CD4-positive, alpha-beta T cell treated with Interleukin-15 for 4 hours (primary cell): ENCODE results near the gene SLC28A1.
"Not testable (repeated sequence)": the region's sequence is repeated elsewhere in the genome, so short reads cannot be mapped to it uniquely, and the experiment has no call there.

Experiments
- DNase-seq: peaks from one replicate; pipeline ENCODE4 v3.0.0-alpha.2; 2020; ENCODE audit warnings: low spot score

Gene SLC28A1

DNA sequence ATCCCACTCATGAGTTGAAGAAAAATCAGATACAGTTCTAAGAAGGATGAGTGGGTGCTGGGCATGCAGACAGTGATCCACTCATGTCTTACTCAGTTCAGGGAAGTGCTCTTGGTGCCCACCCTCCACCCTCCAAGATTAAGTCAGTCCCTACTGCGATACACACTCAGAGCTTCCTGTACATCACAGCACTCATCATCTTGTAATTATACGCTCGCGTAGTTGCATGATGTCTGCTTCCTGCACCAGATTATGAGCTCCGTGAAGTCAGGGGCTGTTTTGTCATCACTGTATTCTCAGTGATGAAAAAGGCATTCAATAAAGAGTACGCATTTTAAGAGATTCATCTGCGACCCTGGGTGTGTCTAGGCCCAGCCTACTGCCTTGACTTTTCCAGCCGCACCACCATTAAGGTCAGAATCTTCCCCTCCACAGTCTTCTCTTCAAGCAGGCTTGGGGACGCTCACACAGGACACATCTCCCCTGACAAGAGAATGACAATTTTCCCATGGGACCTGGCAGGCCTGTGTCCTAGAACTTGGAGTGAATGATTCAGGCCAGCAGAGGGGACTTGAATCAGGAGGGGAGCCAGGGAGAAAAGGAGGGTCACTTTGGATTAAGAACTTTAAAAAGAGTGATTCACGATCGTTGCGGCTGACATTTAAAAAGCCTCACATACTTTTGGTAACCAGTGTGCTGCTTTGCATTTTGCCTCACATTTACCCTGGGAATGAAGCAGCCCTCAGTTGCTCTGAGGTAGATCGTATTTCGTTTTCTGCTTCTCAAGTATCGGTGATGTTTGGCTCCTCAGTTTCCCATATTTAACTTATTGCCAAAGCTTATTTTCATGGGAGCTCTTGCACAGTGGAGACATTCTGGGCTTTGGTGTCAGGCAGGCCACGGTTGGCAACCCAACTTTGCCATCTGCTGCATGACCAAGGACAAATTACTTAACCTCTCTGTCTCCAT is 89.3 kb downstream of the SLC28A1 start:
- DNase-seq: no peak

- no peak for DNase-seq
Observed at GRCh38 chr15:84975871-84976351, 91.4 kb downstream of the SLC28A1 start.

GRCh38 chr15:84976746-84977345 is 92.4 kb downstream of the SLC28A1 start:
- no peak for DNase-seq

GRCh38 chr15:84979651-84980050 is 95.2 kb downstream of the SLC28A1 start:
- DNase-seq: no peak

- DNase-seq: peak; percentile 86
Observed at GRCh38 chr15:84980196-84981053, 96.0 kb downstream of the SLC28A1 start.

- peak; percentile 97 for DNase-seq
Observed at GRCh38 chr15:84981054-84981710, 96.7 kb downstream of the SLC28A1 start.

DNA sequence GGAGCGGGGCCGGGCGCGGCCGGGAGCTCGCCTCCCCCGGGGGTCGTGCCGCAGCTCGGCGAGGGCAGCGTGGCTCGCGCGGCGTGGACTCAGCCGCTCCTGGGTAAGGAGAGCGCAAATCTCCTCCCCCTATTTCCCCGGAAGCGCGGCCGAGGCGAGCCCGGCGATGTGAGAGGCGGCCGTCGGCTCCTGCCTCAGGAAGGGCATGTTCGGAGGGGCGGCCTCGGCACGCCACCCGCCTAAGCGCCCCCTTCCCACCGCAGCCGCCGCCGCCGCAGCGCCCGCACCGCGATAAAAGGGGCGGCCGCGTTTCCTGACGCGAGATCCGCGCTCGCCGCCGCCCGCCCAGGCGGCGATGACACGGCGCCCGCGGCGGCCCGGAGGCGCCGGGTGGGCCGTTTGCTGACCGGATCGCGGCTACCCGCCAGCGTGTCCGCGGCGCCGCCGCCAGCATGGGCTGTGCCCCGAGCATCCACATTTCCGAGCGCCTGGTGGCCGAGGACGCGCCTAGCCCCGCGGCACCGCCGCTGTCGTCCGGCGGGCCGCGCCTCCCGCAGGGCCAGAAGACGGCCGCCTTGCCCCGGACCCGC is 97.3 kb downstream of the SLC28A1 start, which contains the start of gene PDE8A:
Gene PDE8A (plus strand): TSS at position 146 of the 590 bp plus-strand sequence. CDS start 307 bp downstream, at position 453.
- peak; percentile 36 for DNase-seq

DNA sequence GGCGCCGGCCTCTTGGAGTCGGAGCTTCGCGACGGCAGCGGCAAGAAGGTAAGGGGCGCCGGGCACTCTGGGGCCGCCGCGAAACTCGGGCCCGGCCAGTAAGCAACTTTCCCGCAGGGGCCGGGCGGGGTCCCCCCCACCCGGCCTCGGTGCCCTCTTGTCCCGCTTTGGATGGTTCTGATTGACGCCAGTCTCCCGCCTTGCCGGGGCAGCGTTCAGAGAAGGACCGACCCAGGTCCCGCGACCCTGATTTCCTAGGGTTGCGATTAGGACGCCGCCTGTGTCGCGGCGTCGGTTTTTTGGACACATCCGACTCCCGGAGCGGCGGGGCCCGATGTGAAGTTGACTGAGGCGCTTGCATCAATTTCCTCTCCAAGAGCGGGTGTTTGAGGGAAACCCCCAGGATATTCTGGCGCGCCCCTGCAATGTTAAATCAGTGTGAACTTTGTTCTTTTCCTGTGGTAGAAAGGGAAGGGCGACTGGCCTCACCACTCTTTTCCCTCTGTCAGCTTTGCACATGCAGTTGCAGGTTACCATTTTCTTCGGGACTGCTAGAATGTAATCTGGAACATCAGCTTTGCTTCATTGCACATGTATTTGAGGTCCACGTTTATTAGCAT is 97.9 kb downstream of the SLC28A1 start:
- peak; percentile 36 for DNase-seq

GRCh38 chr15:84983294-84983693 is 98.8 kb downstream of the SLC28A1 start:
- no peak for DNase-seq

DNA sequence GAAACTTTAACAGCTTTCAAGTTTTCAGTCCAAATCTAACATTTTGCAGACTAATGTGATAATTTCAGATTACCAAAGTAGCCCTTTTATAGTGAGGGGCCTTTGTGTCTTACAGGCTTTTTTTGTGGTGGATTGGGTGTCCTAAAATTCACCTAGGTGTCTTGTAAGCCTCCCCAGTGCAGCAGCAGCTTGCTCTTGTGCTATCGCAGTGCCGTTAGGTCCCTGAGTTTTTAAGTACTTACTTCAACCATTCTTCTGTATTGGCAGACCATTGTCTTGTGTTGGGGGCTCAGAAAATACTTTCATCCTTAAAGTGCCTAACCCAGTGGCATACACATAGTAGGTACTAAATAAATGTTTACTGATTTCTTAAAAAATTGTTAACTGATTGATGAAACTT is 99.2 kb downstream of the SLC28A1 start:
- DNase-seq: no peak

GRCh38 chr15:84985158-84985557 is 100.7 kb downstream of the SLC28A1 start:
- no peak for DNase-seq

- not testable (repeated sequence) for DNase-seq
Observed at GRCh38 chr15:84987351-84987750, 102.9 kb downstream of the SLC28A1 start.

GRCh38 chr15:84987949-84988624 is 103.6 kb downstream of the SLC28A1 start:
- DNase-seq: no peak

GRCh38 chr15:84988909-84989644 is 104.6 kb downstream of the SLC28A1 start:
- DNase-seq: no peak

DNA sequence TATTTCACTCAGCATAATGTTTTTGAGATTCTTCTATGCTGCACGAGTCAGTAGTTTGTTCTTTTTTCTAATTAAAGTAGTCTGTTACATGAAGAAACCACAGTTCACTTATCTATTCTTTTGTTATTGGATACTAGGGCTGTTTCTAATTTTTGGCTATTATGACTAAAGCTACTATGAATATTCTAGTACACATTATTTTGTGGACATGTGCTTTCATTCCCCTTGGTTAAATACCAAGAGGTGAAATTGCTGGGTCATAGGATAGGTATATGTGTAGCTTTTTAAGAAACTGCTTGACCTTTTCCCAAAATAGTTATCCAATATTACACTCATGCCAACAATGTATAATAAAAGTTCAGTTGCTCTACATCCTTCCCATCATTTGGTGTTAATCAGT is 106.0 kb downstream of the SLC28A1 start:
- DNase-seq: no peak

- no peak for DNase-seq
Observed at GRCh38 chr15:84991014-84991712, 106.7 kb downstream of the SLC28A1 start.

DNA sequence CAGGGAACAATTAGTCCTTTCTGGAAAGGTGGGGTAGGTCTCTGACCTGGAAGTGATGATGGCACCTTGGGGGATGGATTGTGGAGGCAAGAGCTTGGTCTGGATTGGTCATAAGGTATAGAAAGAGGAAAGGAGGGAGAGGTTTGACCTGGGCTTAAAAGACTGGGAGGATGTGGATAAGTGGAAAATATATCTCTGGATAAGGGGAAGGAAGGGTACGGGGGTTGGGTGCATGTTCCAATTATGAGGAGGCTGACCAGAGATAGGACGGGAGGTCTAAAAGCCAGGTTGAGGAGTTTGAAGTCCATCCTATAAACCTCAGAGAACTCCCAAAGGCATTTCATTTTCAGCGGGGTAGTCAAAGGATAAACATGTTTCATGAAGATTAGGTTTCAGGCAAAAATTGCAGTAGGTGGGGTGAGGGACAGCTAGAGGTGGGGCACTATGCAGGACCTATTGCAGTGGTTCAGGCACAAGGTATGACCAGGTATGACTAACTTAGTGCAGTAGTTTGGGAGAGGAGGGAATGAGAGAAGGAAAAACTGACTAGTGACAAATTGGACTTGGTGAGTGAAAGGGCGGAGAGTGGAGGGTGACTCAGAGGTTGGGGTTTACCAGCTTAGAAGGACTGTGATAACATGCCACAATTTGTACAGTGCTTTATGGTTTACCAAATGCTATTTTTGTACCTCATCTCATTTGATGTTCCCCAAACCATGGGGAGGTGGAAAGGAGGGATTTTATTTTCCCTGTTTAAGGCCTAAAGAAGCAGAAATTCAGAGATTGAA is 107.9 kb downstream of the SLC28A1 start:
- no peak for DNase-seq
